Adrenal gland (tissue), 5 donors: ENCODE data around the gene PAQR7.

ENCODE experiments used
- CTCF ChIP-seq, 6 experiments: fragments of 450-650 bp in 4 of 6; fragments of 200-600 bp in 2 of 6; sonication (generic) in 1 of 6; IDR thresholded peaks; 1 replicate in 5 of 6; 2 replicates in 1 of 6; pipeline versions ENCODE4 v1.5.1 to v1.8.0; 2016 to 2021; ENCODE audit warnings: antibody characterized with exemption in 6 of 6, mild to moderate bottlenecking in 2 of 6, moderate library complexity in 1 of 6
- POLR2A ChIP-seq, 2 donors: fragments of 450-650 bp; IDR thresholded peaks; one replicate each; pipeline ENCODE4 v1.6.1; 2017; ENCODE audit warnings: antibody characterized with exemption in 2 of 2, mild to moderate bottlenecking in 2 of 2, moderate library complexity in 1 of 2
- donor health status: DM: no; HTN: no; CAD: no.

- TF ChIP-seq CTCF (IDR thresholded peaks at IDR 0.05) (no peak), POLR2A (IDR thresholded peaks at IDR 0.05) (no peak)
Measured at GRCh38 chr1:25856856-25857255, 18.7 kb downstream of the PAQR7 start.
